OCI-LY3 (cell line): ENCODE data around the gene EXPH5.

Experiments used
- CTCF ChIP-seq: fragments of 200-600, 300-600 bp; sonication (generic); IDR thresholded peaks from 2 replicates; pipeline ENCODE4 v1.5.1; 2014; ENCODE audit warnings: antibody characterized with exemption, low read length, low read depth
- EZH2phosphoT487 ChIP-seq: fragments of 200-600 bp; shearing (Covaris generic); IDR thresholded peaks from 2 replicates; pipeline ENCODE4 v1.6.1; 2018; ENCODE audit warnings: antibody characterized with exemption, mixed run types, low read depth

- no peak for TF ChIP-seq CTCF
- TF ChIP-seq EZH2phosphoT487: no peak
These were observed 81.6 kb downstream of the EXPH5 start for GRCh38 chr11:108511851-108512474.
